HG03575 (cell line): Measurements from ENCODE around the gene SEMA4C.

Experiments
- ATAC-seq: cut with Tn5 transposase; IDR thresholded peaks from one replicate; pipeline ENCODE4 v1.9.1; 2021; ENCODE audit not compliant: unreplicated experiment, insufficient number of reproducible peaks, low FRiP score; ENCODE audit errors: extremely low read depth

SEMA4C gene

GRCh38 chr2:96884299-96885094 lies 14.6 kb upstream of the SEMA4C start:
- no peak for ATAC-seq

GRCh38 chr2:96883306-96883705 lies 13.4 kb upstream of the SEMA4C start:
- no peak for ATAC-seq

- ATAC-seq: no peak
Measured at GRCh38 chr2:96882906-96883305, 13.0 kb upstream of the SEMA4C start.

GRCh38 chr2:96882230-96882629 lies 12.3 kb upstream of the SEMA4C start:
- no peak for ATAC-seq

- no peak for ATAC-seq
Measured at GRCh38 chr2:96881349-96882195, 11.7 kb upstream of the SEMA4C start.

- ATAC-seq: no peak
Measured at GRCh38 chr2:96880891-96881273, 11.0 kb upstream of the SEMA4C start.

- no peak for ATAC-seq
Measured at GRCh38 chr2:96879545-96880040, 9.7 kb upstream of the SEMA4C start.

- no peak for ATAC-seq
Measured at GRCh38 chr2:96878796-96879544, 9.1 kb upstream of the SEMA4C start.

- ATAC-seq: no peak
Measured at GRCh38 chr2:96878171-96878570, 8.3 kb upstream of the SEMA4C start.

- ATAC-seq: no peak
Measured at GRCh38 chr2:96877631-96878092, 7.8 kb upstream of the SEMA4C start.

- no peak for ATAC-seq
Measured at GRCh38 chr2:96877042-96877451, 7.2 kb upstream of the SEMA4C start.

GRCh38 chr2:96876269-96877041 lies 6.6 kb upstream of the SEMA4C start:
- no peak for ATAC-seq

- no peak for ATAC-seq
Measured at GRCh38 chr2:96875498-96876268, 5.8 kb upstream of the SEMA4C start.

GRCh38 chr2:96874198-96874831 lies 4.4 kb upstream of the SEMA4C start:
- ATAC-seq: no peak

GRCh38 chr2:96873651-96874096 lies 3.8 kb upstream of the SEMA4C start:
- no peak for ATAC-seq

- ATAC-seq: no peak
Measured at GRCh38 chr2:96872591-96873349, 2.9 kb upstream of the SEMA4C start.
